ENCODE measurements around the gene CEMIP2. TPM values are rescaled to one million over a fixed set of nuclear protein-coding genes. Genes with fewer than 3 reads are reported as not detected.

CEMIP2 gene
- total and polyA plus RNA-seq, 2 donors (not counting 1 experiment from before 2014, with no cell fraction given) = 35.1 to 45.6 TPM

DNA sequence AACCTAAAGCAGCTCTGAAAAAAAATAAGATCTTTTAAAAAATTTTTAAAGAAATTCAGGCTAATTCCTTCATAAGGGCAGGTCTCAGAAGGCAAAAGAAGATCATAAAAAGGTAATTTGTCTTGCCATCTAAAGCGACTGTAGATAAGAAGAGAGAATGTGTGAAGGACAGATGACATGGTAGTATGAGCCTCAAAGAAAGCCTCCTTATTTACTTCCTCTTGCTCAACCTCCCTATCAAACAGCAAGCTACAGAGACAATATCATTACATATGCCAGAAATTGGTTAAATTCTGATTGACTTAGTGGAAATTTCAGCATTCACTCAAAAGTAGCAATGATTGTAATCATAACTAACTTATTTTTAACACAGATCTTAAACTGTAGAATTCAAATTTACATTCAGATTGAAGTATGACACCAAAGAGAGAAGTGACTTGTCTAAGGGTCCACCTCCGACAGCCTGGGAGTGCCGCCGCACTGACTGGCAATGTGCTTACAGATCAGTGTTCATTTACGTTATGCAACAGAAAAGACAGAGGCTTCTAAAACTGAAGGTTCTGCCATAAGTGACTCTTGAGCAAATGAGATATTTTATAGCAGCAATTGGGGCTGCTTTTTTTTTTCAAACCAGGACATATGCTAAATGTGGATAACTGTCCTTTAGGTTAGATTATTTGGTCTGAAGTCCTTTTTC lies 132.0 kb downstream of the CEMIP2 start:
- Histone ChIP-seq H4K20me1 (ENCODE audit: control insufficient read depth, extremely low read depth, insufficient read depth, low read length) (no peaks in the 10 kb centered on the region), H3K79me2 (ENCODE audit: control insufficient read depth, insufficient read depth, low read length) (no peaks in the 10 kb centered on the region), H3K9ac (ENCODE audit: insufficient read depth, low read length) (no peak overlapping the region), H2AFZ (ENCODE audit: low read length) (no peak overlapping the region), H3K4me3 (replicated peaks in 1 of 4; ENCODE audit: control extremely low read depth in 1 of 4, insufficient read depth in 1 of 4, low read depth in 3 of 4, low read length in 4 of 4) (no peak overlapping the region), H3K9me3 (ENCODE audit: control insufficient read depth, insufficient read depth, low read depth, low read length) (no peaks in the 10 kb centered on the region), H3K4me2 (ENCODE audit: extremely low read depth, insufficient read depth, low read length) (no peak overlapping the region), H3K27ac (ENCODE audit: insufficient read depth, low read length) (no peak overlapping the region), H3K4me1 (ENCODE audit: control insufficient read depth, extremely low read depth, insufficient read depth, low read length) (no peaks in the 10 kb centered on the region), H3K36me3 (ENCODE audit: control insufficient read depth, insufficient read depth, low read length) (no peaks in the 10 kb centered on the region), H3K27me3 (ENCODE audit: control insufficient read depth, insufficient read depth, low read length) (no peaks in the 10 kb centered on the region)
- no peak for TF ChIP-seq EZH2 (IDR thresholded peaks at IDR 0.05; ENCODE audit: low read length, missing control alignments)
- TF ChIP-seq, protein P1, sequence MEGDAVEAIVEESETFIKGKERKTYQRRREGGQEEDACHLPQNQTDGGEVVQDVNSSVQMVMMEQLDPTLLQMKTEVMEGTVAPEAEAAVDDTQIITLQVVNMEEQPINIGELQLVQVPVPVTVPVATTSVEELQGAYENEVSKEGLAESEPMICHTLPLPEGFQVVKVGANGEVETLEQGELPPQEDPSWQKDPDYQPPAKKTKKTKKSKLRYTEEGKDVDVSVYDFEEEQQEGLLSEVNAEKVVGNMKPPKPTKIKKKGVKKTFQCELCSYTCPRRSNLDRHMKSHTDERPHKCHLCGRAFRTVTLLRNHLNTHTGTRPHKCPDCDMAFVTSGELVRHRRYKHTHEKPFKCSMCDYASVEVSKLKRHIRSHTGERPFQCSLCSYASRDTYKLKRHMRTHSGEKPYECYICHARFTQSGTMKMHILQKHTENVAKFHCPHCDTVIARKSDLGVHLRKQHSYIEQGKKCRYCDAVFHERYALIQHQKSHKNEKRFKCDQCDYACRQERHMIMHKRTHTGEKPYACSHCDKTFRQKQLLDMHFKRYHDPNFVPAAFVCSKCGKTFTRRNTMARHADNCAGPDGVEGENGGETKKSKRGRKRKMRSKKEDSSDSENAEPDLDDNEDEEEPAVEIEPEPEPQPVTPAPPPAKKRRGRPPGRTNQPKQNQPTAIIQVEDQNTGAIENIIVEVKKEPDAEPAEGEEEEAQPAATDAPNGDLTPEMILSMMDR (conservative IDR thresholded peaks at IDR 0.05 in 1 of 2, IDR thresholded peaks at IDR 0.05 in 1 of 2; ENCODE audit: low read depth in 1 of 2, low read length in 2 of 2) = no peak
- no peak for DNase-seq (ENCODE audit: low read depth in 2 of 2)

DNA sequence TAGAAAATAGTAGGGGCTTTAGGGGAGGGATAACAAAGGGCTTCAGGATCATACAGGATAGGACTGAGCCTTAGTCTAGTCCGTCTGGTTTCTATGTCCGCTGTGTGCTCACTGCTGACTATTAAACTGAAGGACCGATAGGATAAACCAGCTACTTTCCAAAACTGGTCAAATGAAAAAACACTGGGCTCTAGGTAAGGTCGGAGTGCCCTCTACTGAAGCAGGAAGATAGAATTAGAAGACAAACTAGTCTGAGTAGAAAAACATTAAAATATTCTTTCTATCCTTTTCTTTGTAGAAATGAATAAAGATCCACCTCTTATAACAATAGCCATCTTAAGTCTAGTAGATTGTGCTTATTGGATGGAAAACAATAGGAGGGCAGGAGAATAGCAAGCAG lies 133.6 kb downstream of the CEMIP2 start:
- no peaks in the 10 kb centered on the region for H3K9me3 ChIP-seq (ENCODE audit: control insufficient read depth, insufficient read depth, low read depth, low read length)
- no peaks in the 10 kb centered on the region for H3K79me2 ChIP-seq (ENCODE audit: control insufficient read depth, insufficient read depth, low read length)
- no peaks in the 10 kb centered on the region for H4K20me1 ChIP-seq (ENCODE audit: control insufficient read depth, extremely low read depth, insufficient read depth, low read length)
- H2AFZ ChIP-seq (ENCODE audit: low read length) = no peak overlapping the region
- no peak overlapping the region for H3K9ac ChIP-seq (ENCODE audit: insufficient read depth, low read length)
- H3K4me3 ChIP-seq (replicated peaks in 1 of 4; ENCODE audit: control extremely low read depth in 1 of 4, insufficient read depth in 1 of 4, low read depth in 3 of 4, low read length in 4 of 4) = no peak overlapping the region
- no peaks in the 10 kb centered on the region for H3K27me3 ChIP-seq (ENCODE audit: control insufficient read depth, insufficient read depth, low read length)
- no peaks in the 10 kb centered on the region for H3K36me3 ChIP-seq (ENCODE audit: control insufficient read depth, insufficient read depth, low read length)
- DNase-seq (ENCODE audit: low read depth in 2 of 2) = no peak
- no peak overlapping the region for H3K27ac ChIP-seq (ENCODE audit: insufficient read depth, low read length)
- no peak for TF ChIP-seq EZH2 (IDR thresholded peaks at IDR 0.05; ENCODE audit: low read length, missing control alignments)
- TF ChIP-seq, protein P1 (conservative IDR thresholded peaks at IDR 0.05 in 1 of 2, IDR thresholded peaks at IDR 0.05 in 1 of 2; ENCODE audit: low read depth in 1 of 2, low read length in 2 of 2) = no peak
- no peaks in the 10 kb centered on the region for H3K4me1 ChIP-seq (ENCODE audit: control insufficient read depth, extremely low read depth, insufficient read depth, low read length)
- H3K4me2 ChIP-seq (ENCODE audit: extremely low read depth, insufficient read depth, low read length) = no peak overlapping the region

Other genes with a start within 250 kb of the CEMIP2 start
- 17.7 and 20.6 TPM in 2 replicates for gene ABHD17B, start 142.7 kb upstream of the CEMIP2 start, total RNA-seq
- 14.6 and 15.4 TPM in 2 replicates for gene ABHD17B, start 142.7 kb upstream of the CEMIP2 start, polyA plus RNA-seq
- 13.4 and 17.3 TPM in 2 replicates for gene C9orf85, start 143.1 kb upstream of the CEMIP2 start, total RNA-seq
- gene C9orf85, start 143.1 kb upstream of the CEMIP2 start, polyA plus RNA-seq = 21.7 and 22.5 TPM in 2 replicates

All from fibroblast of lung (primary cell).